GM18505 (cell line): Measurements from ENCODE around the gene FSD1L.

Experiments used
- ATAC-seq: cut with Tn5 transposase; IDR thresholded peaks from one replicate; pipeline ENCODE4 v1.9.1; 2021; ENCODE audit not compliant: unreplicated experiment
- POLR2A ChIP-seq: IDR thresholded peaks from 4 replicates; pipeline ENCODE4 v1.6.1; 2011; ENCODE audit warnings: borderline replicate concordance; ENCODE audit not compliant: insufficient read depth, insufficient read length; ENCODE audit errors: extremely low read depth

Gene FSD1L

DNA sequence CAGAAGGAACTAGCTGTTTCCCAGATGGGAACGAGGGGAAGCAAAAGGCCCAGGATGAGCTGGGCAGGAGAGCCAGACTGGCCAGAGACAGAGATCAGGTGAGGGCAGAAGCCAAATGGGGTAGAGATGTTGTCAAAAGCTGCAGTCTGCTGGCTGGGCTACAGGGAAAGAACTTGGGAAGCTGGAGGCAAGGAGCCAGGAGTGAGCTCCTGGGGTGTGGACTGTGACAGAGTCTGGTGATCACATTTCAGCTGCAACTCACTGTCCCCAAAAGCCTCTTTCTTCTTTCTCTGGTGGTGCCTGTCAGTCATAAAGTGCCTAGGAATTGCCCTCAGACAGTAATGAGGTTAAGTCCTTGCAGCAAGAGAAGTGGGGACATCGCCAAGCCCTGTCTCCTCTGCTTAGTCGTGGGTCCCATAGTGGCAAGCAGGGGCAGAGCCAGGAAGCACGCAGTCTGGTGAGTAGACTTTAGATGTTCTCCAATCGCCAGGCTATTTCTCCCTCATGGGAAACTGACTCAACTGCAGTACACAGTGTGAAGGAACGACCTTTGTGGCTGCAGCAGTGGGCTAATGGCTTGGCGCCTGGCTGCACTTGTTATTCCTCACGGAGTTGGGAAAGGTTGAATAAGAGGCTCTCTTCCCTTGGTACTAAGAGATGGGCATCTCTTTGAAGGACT is 2.5 kb upstream of the FSD1L start:
- TF ChIP-seq POLR2A: no peak
- ATAC-seq: no peak

GRCh38 chr9:105447386-105447813 is 434 bp upstream of the FSD1L start:
- no peak for ATAC-seq
- no peak for TF ChIP-seq POLR2A

GRCh38 chr9:105449081-105449480 is 1.2 kb downstream of the FSD1L start:
- no peak for ATAC-seq
- no peak for TF ChIP-seq POLR2A

DNA sequence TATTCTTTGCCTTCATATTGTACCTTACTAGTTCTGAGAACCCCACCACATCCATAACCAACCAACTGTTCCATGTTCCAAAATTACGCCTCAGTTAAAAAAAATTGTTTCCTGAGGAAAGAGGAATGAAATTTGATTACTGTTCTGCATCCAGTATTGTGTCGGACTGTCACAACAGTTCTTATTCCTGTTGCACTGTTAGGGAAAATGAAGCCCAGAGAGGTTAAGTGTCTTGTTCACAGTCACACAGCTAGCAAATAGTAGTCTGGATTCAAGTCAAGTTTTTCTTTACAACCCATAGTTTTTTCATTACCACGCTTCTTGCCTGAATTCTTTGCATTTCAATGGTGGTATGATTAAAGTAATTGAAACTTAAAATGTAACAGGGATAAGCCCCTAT is 4.4 kb downstream of the FSD1L start:
- no peak for ATAC-seq
- TF ChIP-seq POLR2A: no peak

DNA sequence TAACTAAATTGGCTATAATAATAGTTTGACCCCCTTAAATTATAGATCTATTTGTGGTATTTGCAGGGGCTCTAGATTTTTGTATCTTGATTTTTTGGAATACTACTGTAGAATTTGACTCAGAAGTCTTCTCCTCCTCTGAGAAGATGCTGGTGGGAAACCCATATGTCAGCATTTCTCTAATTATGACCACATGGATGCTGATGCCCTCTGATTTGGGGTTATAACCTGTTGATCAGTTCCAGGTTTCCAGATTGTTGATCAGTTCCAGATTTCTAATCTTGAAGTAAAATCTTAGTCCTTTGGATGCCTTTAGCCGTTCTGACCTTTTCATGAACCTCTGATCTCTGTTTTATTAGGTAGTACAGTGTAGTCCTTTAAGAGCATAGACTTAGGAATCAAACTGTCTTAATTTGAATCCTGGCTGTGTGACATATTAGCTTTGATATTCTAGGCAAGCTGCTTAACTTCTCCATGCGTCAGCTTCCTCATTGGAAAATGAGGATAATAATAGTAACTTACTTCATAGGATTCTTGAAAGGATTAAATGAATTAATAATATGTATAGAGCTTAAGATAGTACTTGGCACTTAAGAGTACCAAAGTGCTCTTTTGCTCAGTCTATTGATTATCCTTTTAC is 8.1 kb downstream of the FSD1L start:
- ATAC-seq: no peak
- no peak for TF ChIP-seq POLR2A

- no peak for ATAC-seq
Observed at GRCh38 chr9:105457560-105458294, 9.9 kb downstream of the FSD1L start.

GRCh38 chr9:105458404-105458803 is 10.6 kb downstream of the FSD1L start:
- TF ChIP-seq POLR2A: no peak
- ATAC-seq: no peak

More at GRCh38 chr9:105457560-105458294, 9.9 kb downstream of the FSD1L start:
- TF ChIP-seq POLR2A: no peak

DNA sequence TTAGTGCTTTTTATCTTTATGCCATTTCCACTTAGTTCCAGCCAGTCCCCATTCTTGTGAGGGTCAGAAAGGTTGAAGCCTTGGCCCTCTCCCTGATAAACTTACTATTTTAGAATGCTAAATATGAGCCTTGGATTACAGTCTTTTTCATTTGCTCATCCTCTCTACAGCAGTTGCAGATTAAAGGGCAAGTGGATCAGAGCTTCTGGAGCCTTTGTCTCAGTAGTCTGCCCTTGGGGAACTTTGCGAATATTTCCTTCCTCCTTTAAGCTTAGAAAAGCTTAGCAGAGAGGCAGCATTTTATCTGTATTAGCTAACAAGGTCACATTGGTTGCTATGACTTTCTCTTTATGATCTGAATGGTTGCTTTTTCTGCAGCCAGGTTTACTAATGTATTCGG is 11.5 kb downstream of the FSD1L start:
- TF ChIP-seq POLR2A: no peak
- no peak for ATAC-seq

GRCh38 chr9:105466898-105467455 is 19.1 kb downstream of the FSD1L start:
- no peak for TF ChIP-seq POLR2A
- no peak for ATAC-seq

DNA sequence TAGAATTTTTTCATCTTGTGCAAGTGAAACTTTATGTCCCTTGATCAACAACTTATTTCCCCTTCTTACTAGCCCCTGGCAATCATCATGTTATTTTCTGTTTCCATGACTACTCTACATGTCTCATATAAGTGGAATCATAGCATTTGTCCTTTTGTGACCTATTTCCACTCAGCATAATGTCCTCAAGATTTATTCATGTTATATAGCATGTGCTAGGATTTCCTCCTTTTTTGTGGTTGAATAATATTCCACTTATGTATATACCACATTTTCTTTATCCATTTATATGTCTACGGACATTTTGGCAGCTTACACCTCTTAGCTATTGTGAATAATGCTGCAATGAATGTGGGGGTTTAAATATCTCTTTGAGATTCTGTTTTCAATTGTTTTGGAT is 21.0 kb downstream of the FSD1L start:
- ATAC-seq: no peak
- TF ChIP-seq POLR2A: no peak

DNA sequence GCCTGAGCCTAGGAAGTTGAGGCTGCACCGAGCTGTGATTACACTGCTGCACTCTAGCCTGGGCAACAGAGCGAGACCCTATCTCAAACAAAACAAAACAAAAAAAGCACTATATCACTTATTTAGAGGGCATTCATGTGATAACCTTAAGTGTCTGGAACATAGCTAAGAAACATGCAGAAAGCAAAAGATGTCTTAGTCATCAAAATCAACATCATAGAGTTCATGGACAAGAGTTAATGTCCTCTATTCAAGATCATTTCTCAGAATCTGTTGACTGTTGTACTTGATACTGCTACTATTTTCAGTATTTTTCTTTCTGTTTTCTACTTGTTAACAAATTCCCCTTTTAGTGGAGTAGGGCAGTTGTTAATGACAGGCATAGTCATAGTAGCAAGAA is 25.4 kb downstream of the FSD1L start:
- TF ChIP-seq POLR2A: no peak
- no peak for ATAC-seq

- TF ChIP-seq POLR2A: no peak
- ATAC-seq: no peak
Observed at GRCh38 chr9:105475302-105475701, 27.5 kb downstream of the FSD1L start.

DNA sequence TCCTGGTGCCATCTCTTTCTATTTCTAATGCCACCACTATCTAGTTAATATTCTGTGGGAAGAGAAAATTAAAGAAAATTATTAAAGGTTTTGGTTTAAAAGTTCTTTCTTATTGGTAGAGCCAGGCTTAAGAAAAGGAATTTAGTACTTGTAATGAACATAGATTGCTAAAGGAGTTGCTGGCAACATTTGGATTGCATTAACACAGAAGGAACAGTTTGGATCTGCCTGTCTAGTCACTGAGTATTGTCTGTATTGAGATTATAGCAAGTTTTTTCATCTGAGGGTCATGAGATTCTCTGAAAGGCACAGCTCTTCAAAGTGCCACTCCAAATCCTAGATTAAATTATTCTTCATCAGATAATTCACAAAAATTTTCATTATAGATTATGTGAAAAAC is 32.0 kb downstream of the FSD1L start:
- no peak for ATAC-seq
- TF ChIP-seq POLR2A: no peak
